NCI-H748 (cell line): ENCODE data around the gene KLKB1.
"Not testable (repeated sequence)": the region's sequence is repeated elsewhere in the genome, so short reads cannot be mapped to it uniquely, and the experiment has no call there.

Experiments
- DNase-seq: peaks from one replicate; lab custom pipeline; 2025; ENCODE audit not compliant: unreplicated experiment; lab: John Stamatoyannopoulos, UW

KLKB1 gene

DNA sequence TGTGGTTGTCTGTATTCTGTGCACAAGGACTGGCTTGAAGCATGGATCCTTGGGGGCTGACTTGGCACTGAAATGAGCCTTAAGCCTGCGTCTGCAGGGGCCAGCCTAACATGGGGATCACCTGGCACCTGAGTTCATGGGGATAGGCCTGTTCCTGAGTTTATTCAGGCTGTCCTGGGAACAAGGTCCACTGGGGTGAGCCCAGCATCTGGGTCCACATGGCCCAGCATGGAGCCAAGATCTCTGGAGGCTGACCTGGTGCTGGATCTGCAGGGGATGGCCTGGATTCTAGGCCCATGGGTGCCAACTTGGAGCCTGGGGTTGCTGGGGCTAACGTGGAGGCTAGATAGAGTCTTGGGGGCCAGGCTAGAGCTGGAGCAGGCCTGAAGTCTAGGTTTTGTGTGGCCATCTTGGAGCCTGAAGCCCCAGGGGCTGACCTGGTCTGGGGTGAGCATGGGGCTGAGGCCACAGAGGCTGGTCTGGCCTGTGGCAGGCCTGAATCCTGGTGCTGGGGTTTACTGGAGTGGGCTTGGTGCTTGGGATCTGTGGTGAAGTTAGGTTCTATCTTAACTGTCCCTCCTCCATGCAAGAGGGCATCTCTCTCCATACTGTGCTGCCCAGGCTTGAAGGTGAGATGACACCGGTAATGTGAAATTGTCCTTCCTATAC lies 652 bp upstream of the KLKB1 start:
- DNase-seq, result no peak

DNA sequence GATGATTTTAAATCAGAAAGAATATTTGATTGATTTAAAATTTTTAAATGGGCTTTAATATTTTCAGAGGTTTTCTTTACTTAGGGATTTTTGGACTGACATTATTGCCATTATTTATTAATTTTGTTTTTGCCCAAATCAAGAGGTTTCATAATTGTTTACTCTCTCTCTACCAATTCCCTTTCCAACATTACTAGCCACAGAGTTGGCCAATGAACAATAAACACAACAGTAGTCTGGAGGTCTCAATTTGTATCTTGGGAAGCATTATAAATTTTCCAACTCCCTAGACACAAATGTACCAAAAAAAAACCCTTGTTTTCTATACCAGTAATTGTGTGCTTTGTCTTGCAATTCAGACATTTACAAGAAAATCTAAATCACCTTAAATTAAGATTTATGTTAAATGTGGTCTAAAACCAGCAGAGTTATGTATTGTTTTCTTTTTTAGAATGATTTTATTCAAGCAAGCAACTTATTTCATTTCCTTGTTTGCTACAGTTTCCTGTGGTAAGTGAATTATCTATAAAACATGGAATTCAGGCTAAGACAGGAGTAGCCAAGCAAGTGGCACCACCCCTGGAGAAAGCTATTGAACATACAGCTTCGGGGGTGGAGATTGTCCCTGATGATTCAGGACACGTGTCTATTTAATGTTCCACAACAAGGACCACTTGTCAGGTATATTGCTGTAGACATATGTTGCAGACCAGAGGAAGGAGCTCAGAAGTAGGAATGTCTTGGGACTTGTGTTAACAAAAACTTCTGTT lies 622 bp downstream of the KLKB1 start:
- no peak for DNase-seq

DNA sequence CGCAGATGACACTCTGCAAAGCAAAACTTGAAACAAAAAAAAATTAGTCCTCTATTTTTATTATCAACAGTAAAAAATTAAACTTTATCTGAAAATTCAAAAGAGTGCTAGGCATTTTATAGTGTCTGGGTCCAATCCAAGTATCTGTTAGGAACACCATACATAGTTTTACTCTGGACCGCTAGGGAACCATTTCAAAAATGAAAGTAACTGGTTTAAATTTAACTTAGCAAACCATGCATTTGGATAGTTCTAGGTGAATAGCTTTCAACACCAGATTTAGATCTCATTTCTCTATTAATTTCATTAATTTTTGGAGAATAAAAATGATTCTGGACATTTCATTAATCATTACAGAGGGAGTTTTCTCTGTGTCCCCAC lies 1.2 kb downstream of the KLKB1 start:
- DNase-seq, result no peak

DNA sequence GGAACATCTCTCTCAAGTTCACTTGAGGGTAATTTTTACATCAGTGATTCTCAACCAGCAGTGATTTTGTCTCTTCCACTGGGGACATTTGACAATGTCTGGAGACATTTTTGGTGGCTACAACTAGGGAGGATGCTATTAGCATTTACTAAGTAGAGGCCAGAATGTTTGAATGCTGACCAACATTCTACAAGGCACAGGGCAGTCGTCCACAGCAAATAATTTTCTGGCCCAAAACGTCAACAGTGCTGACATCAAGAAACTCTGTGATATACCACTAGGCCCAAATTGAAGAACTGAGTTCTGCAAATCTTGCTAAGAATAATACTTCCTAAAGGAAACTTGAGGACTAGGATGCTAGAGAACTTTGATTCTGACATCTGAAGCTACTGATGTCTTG lies 7.1 kb downstream of the KLKB1 start:
- no peak for DNase-seq

DNA sequence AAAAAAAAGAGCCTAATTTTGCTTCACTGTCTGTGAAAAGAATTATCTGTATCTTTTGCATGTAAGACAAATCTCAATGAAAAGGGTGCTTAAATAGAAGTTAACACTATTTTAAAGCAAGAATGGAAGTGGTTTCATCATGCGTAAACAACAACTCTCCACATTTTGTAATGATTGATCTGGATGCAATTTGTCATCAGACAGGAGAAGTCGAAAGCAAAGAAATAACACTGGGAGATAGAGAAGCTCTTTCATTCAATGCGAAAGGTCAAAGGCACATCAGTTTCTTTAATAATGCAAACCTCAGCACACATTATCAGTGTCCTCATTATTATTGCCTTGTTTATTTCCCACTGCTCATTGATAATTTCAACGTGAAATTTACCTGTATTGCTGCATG lies 8.8 kb downstream of the KLKB1 start:
- DNase-seq, result no peak

DNA sequence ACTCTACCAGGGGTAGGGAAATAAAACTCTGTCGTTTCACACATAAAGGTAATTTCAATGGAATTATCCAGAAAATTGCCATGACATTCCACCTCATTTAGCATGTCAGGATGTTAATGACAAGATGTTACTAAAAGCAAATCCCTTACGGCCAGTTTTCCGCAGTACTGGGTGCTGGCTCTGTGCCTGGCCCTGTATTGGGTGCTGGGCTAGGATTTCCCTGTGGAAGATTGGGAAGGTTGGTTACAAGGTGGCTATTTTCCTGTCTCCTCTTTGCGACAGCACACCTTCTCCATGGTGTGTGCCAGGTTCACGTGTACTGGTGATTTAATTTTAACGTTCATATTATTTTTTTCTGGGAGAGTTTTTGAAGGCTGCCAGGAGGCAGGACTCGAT lies 13.1 kb downstream of the KLKB1 start:
- no peak for DNase-seq

DNA sequence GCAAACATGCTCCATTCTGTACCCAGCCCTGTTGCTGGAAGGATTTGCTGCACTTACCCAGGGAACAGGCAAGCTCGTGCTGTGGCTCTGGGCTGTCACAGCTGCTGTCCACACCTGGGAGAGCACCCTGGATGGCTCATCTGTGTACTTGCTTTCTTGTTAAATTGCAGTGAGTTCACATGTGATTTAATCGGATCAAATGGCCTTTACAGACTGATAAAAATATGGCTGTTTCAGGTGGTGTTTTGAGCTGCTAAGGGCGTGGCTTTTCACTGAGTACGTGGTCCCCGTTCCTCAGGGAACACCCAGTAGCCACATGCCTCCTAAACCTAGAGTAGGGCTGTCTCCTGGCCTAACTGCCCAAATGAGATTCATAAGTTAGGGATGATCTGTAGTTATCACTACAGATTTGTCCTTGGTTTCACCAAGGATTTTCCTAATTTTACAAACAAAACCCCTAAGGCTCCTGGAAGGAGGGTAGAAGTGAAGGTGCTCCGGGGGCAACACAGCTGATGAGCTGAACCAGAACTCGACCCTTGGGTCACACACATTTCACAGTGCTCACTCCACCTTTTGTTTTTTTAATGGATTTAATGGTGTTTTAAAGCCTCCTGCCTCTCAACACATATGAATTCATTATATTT lies 13.7 kb downstream of the KLKB1 start:
- DNase-seq, result no peak

DNA sequence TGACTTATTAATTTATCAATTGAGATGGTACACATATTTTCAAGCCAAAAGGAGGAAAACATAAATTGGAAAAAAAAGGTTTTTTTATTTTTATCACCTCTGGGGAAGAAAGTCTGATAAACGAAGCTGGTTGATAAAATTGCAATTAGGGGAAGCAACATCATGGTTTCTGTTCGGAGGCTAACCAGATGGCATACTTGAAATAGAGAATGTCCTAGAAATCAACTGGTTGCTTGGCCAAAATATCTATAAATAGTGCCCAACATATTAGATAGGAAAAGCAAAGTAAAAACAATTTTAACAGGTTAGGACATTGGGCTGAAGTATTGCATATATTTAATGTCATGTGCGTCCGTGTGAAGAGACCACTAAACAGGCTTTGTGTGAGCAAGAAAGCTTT lies 14.3 kb downstream of the KLKB1 start:
- no peak for DNase-seq

DNA sequence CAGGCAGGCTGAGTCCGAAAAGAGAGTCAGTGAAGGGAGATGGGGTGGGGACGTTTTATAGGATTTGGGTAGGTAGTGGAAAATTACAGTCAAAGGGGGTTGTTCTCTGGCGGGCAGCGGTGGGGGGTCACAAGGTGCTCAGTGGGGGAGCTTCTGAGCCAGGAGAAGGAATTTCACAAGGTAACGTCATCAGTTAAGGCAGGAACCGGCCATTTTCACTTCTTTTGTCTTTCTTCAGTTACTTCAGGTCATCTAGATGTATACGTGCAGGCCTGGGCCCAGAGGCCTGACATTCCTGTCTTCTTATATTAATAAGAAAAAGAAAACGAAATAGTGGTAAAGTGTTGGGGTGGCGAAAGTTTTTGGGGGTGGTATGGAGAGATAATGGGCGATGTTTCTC lies 14.7 kb downstream of the KLKB1 start:
- not testable (repeated sequence) for DNase-seq

DNA sequence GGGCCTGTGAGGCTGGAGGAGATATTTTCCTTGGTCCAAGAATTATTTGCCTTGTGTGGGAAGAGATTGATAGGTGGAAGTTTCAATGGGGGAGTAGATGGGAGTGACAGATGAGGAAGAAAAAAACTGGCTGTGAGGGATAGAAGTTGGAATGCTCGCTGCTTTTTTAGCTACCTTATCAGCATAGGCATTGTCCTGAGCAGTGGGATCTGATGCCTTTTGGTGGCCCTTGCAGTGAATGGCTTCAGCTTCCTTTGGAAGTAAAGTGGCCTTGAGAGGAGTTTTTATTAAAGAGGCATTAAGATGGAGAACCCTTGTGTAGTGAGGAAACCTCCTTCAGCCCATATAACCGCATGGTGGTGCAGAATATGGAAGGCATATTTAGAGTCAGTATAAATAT lies 16.0 kb downstream of the KLKB1 start:
- no peak for DNase-seq

DNA sequence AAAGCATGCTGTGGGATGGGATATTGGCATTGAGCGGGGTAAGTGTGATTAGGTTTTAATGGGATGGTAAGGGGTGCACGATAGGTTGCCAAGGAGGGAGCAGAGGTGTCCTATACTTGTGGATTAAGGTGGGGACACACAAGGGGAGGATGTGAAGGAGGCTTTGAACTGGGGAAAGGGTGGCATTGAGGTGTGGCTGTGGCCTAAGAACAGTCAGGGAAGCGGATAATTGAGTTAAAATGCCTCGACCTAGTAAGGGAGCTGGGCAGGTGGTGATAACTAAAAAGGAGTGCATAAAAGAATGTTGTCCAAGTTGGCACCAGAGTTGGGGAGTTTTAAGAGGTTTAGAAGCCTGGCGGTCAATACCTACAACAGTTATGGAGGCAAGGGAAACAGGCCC lies 17.5 kb downstream of the KLKB1 start:
- DNase-seq, result no peak

DNA sequence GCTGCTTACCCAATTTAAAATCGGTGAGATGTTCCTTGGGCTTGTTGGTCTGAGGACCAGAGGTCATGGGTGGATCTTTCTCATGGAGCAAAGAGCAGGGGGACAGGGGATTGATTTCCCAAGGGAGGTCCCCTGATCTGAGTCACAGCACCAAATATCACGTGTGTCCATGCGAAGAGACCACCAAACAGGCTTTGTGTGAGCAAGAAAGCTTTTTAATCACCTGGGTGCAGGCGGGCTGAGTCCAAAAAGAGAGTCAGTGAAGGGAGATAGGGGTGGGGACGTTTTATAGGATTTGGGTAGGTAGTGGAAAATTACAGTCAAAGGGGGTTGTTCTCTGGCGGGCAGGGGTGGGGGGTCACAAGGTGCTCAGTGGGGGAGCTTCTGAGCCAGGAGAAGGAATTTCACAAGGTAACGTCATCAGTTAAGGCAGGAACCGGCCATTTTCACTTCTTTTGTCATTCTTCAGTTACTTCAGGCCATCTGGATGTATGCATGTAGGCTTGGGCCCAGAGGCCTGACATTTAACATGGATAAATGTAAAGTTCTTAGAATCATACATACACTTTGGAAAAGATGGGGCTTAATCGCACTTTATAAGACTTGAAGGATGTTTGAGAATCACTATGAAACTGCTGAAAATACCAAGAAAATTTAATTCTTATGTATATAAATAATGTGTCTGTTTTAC lies 19.9 kb downstream of the KLKB1 start:
- DNase-seq, result not testable (repeated sequence)

DNA sequence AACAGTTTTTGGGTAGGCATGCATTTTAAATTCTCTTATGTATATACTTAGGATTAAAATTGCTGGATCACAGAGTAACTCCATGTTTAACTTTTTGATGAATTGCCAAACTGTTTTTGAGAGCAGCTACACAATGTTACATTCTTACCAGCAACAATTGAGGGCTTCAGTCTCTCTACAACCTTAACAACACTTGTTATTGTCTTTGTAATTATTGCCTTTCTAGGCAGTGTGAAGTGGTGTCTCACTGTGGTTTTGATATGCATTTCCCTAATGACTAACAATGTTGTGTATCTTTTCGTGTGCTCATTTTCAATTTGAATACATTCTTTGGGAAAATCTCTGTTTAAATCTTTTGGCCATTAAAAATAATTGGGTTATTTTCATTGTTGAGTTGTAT lies 21.3 kb downstream of the KLKB1 start:
- DNase-seq, result no peak

DNA sequence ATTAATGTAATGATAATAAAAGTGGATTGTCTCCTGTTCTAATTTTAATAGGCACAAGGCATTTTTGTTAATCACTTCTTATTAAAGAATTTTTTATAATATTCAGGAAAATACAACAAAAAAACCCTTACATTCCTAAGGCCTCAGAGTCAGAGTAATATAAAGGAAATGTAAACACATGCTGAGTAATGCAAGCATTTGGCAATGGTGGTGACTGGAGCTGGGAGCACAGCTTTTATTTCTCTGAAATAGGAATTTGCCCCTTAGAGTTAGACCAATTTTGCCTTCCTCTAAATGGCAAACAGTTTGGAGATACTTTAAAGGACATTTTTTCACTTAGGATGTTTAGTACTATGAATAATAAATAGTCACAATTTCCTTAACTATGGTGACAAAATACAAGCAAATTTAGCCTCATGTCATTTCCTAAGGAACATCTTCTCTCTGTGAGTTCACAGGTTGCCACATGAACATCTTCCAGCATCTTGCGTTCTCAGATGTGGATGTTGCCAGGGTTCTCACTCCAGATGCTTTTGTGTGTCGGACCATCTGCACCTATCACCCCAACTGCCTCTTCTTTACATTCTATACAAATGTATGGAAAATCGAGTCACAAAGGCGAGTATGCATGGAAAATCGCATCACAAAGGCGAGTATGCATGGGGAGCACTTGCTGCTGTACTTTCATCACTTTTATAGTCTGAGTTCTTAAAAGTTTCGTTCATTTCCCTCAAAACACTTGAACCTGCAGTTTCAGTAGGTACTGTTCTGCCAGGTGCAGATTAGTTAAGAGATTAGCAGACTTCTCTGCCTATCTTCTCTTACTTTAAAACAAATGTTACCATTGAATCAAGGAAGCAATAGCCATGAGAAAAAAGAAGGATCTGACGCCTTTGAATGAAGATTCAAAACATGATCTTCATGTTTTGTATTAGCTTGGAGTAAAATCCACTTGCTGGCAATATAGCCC lies 22.8 kb downstream of the KLKB1 start:
- DNase-seq, result no peak

DNA sequence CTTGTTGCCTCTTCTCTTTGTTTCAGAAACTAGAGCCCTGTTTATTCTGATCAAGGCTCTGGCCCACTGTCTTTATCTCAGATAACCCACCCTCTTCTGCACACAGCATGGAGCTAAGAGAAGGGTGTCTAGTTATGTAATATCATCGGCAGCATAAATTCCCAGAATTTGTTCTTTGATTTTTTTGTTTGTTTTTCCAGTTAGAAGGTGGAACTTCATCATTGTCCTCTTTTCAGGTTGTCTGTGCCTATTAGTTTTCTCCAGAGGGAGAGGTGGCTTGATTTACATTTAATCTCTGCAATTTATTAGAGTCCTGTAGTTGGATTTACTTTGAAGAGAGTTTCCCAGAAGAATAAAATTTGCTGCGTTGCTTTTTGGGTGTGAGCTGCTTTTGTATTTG lies 23.5 kb downstream of the KLKB1 start:
- DNase-seq, result no peak

DNA sequence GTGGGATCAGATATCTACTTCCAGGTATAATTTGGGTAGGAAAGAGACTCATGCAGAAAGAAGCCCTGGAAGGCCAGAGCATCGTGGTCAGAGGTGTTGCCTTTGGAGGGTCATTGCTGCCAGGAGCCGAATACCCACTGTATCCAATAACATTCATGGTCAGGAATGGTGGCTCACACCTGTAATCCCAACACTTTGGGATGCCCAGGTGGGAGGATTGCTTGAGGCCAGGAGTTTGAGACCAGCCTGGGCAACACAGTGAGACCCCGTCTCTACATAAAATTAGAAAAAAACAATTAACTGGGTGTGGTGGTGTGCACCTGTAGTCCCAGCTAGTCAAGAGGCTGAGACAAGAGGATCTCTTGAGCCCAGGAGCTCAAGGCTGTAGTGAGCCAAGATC lies 27.8 kb downstream of the KLKB1 start:
- DNase-seq, result no peak

DNA sequence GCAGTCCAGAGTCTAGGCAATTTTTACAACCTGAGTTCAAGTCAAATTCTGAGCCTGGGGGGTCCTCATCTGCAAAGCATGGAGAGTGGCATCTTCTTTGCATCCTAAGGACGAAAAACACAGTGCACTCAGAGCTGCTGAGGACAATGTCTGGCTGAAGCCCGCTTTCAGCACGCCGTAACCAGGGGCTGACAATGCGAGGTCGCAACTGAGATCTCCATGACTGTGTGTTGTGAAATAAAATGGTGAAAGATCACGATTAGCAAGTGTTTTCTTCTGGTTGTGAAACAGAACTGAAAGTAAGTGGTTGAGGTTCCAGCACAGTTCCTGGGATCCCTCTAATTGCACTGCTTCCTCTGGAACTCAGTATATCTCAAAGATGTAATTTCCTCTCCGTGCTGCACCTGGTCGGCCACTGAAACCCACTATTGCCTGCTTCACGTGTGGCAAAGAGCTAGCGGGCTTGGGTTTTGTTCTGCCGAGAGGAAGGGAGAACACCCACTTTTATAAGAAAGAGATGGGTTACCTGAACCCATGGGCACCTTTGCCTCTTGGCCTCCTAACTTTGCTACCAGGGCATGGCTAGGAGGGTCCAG lies 31.0 kb downstream of the KLKB1 start:
- no peak for DNase-seq

DNA sequence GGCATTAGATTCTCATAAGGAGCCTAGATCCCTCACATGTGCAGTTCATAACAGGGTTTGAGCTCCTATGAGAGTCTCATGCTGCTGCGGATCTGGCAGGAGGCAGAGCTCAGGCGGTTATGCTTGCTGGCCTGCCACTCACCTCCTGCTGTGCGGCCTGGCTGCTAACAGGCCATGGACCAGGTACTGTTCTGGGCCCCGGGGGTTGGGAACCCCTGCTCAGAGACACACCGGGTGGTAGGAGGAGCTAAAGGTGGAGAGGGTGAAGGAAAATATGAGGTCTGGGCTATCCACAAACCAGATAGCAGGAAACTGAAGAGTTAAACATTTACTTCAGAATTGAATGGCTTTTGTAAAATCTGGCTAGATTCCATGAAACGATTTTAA lies 32.8 kb downstream of the KLKB1 start:
- no peak for DNase-seq

DNA sequence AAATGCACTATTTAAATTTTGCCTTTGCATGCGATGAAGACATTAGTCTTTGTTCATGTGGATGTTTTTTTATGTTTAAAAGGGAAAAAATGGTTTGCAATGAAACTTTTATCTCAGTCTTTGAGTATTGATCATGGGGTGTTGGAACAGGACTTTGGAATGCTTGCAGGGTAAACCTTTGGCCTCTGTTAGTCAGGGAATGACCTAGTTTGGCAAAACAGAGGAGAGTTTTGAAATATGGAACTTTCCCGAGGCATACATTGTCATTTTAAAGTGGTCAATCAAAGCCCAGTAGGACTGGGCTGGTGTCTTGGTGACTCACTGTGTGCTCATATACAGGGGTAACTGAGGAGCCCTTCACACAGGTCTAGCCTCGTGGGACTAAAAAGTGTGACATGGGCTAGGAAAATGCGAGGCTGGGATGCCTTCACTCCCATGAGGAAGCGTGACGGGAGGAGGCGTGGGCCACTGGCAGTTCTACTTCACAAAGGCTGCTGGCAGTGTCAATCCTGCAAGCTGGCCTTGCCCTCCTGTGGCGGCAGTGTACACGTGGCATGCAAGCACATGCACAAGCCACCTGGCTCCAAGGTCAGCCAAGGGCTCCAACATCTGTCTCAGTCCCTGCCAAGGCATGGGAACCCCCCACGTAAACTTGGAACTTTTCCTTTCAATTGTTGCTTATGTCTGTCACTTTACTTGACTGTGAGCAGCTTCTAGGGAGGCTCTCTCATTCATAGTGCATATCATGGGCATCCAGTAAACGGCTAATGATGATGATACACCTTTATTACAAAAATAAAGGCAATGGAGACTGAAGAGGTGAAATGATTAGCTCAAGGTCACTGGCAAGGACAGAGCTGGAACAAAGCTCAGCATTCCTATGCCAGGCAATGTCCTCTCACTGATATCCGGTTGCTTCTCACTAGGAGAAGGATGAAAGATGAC lies 33.5 kb downstream of the KLKB1 start:
- no peak for DNase-seq
